Activated CD4-positive, alpha-beta T cell treated with anti-CD3 and anti-CD28 coated beads, Interleukin-2, amount 50 U/mL, for 1 hour (primary cell): ENCODE results near the gene MCM6.
"Not testable (repeated sequence)": the region's sequence is repeated elsewhere in the genome, so short reads cannot be mapped to it uniquely, and the experiment has no call there.

Experiments
- DNase-seq: peaks from one replicate; pipeline ENCODE4 v3.0.0-alpha.2; 2020

MCM6 gene

GRCh38 chr2:135818937-135819610 is 57.2 kb downstream of the MCM6 start:
- no peak for DNase-seq

- no peak for DNase-seq
These were observed 58.3 kb downstream of the MCM6 start for GRCh38 chr2:135817951-135818350.

GRCh38 chr2:135817466-135817865 is 58.8 kb downstream of the MCM6 start:
- no peak for DNase-seq

GRCh38 chr2:135815269-135815668 is 61.0 kb downstream of the MCM6 start:
- no peak for DNase-seq

GRCh38 chr2:135812907-135813511 is 63.2 kb downstream of the MCM6 start:
- no peak for DNase-seq

GRCh38 chr2:135807874-135808273 is 68.4 kb downstream of the MCM6 start:
- not testable (repeated sequence) for DNase-seq

- DNase-seq: no peak
These were observed 73.0 kb downstream of the MCM6 start for GRCh38 chr2:135803278-135803677.

GRCh38 chr2:135802350-135802749 is 73.9 kb downstream of the MCM6 start:
- no peak for DNase-seq

GRCh38 chr2:135800513-135801460 is 75.5 kb downstream of the MCM6 start:
- DNase-seq: no peak

- DNase-seq: no peak
These were observed 76.5 kb downstream of the MCM6 start for GRCh38 chr2:135799738-135800137.

- DNase-seq: no peak
These were observed 77.5 kb downstream of the MCM6 start for GRCh38 chr2:135798762-135799161.

- no peak for DNase-seq
These were observed 78.0 kb downstream of the MCM6 start for GRCh38 chr2:135798275-135798705.

- DNase-seq: peak; percentile 74
These were observed 78.6 kb downstream of the MCM6 start for GRCh38 chr2:135797497-135798274.

- no peak for DNase-seq
These were observed 79.6 kb downstream of the MCM6 start for GRCh38 chr2:135796606-135797005.

GRCh38 chr2:135795641-135796040 is 80.6 kb downstream of the MCM6 start:
- not testable (repeated sequence) for DNase-seq

- DNase-seq: no peak
These were observed 83.7 kb downstream of the MCM6 start for GRCh38 chr2:135792401-135793150.

GRCh38 chr2:135791418-135792190 is 84.6 kb downstream of the MCM6 start:
- DNase-seq: no peak

- no peak for DNase-seq
These were observed 85.8 kb downstream of the MCM6 start for GRCh38 chr2:135790423-135790822.
